Muscle of leg (tissue), 11 donors: ENCODE data around the gene RIN1. TPM values are rescaled to one million over a fixed set of nuclear protein-coding genes. Genes with fewer than 3 reads are reported as not detected.
A peak's percentile ranks its signal among the peaks of the same experiment; 100 is the strongest.
"Not testable (repeated sequence)": the region's sequence is repeated elsewhere in the genome, so short reads cannot be mapped to it uniquely, and the experiment has no call there.

Source experiments
- DNase-seq: peaks from one replicate; pipeline ENCODE4 v3.0.0; 2013
- H3K27ac ChIP-seq: one replicate; pipeline ENCODE4 v1.5.1; 2013; ENCODE audit warnings: mild to moderate bottlenecking, low read length, control low read depth
- H3K27me3 ChIP-seq: one replicate; pipeline ENCODE4 v1.6.1; 2013; ENCODE audit warnings: low read length; ENCODE audit not compliant: control insufficient read depth, insufficient read depth
- H3K36me3 ChIP-seq: one replicate; pipeline ENCODE4 v1.6.1; 2013; ENCODE audit warnings: low read length; ENCODE audit not compliant: control insufficient read depth, insufficient read depth
- H3K4me1 ChIP-seq: one replicate; pipeline ENCODE4 v1.6.1; 2013; ENCODE audit warnings: low read length; ENCODE audit not compliant: control insufficient read depth, insufficient read depth
- H3K4me3 ChIP-seq: one replicate; pipeline ENCODE4 v1.5.1; 2013; ENCODE audit warnings: low read length, control low read depth
- H3K9me3 ChIP-seq: replicated peaks from 2 replicates; pipeline ENCODE4 v1.6.1; 2013; ENCODE audit warnings: low read depth, low read length; ENCODE audit not compliant: control insufficient read depth
- WGBS: methylation state at CpG from one replicate; pipeline ENCODE4 v1.1.5; 2013; ENCODE audit warnings: missing lambda C conversion rate; ENCODE audit not compliant: insufficient coverage; 5-methylcytosine and 5-hydroxymethylcytosine counted together
- polyA plus RNA-seq, 8 donors: library from polyadenylated mRNA; unstranded; fragments of 120-200 nt; gene quantifications; one replicate each; pipeline versions ENCODE4 v1.2.1 to v1.2.3, GENCODE V29; 2013; ENCODE audit warnings: inconsistent platforms in 1 of 8, low replicate concordance in 1 of 8; ENCODE audit not compliant: insufficient read length in 8 of 8, insufficient read depth in 1 of 8
- total RNA-seq: library from RNA; stranded (reverse); fragments of 120-200 nt; gene quantifications from one replicate; pipeline ENCODE4 v1.2.4, GENCODE V29; 2013

The RIN1 gene
- total and polyA plus RNA-seq, 9 donors, result 5.3 to 9.6 (median 7.6) TPM

- no peak for DNase-seq
Observed at GRCh38 chr11:66360406-66361073, 24.3 kb upstream of the RIN1 start.

DNA sequence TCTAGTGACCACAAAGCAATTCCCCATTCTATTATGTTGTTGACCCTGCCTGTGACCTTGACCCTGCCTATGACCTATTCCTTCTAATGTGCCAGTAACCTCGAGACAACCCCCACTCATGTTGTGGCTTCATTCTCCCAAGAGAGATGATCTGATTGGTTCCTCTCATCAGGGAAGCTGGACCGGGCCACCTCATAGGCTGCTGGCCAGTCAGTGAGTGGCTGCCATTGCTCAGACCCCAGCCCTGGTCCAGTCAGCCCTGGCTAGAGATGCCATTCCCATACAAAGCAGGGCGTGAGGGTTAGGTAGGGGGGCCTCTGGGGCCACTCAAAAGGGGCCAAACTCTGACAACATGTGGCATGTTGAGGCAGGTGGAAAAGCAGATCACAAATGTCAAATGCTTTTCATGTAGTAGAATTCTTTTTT lies 23.4 kb upstream of the RIN1 start:
- 30% methylated on average over 2 of the region's 3 CpGs for WGBS
- DNase-seq, result no peak

More at GRCh38 chr11:66360406-66361073, 24.3 kb upstream of the RIN1 start:
- Histone ChIP-seq H3K27ac (no peak overlapping the region), H3K27me3 (no peaks in the 10 kb centered on the region), H3K9me3 (no peaks in the 10 kb centered on the region), H3K36me3 (peaks cover 19% of the 10 kb centered on the region), H3K4me1 (no peaks in the 10 kb centered on the region), H3K4me3 (no peak overlapping the region)
- 88% methylated on average over 5 of the region's 15 CpGs for WGBS

GRCh38 chr11:66350560-66351235 lies 14.5 kb upstream of the RIN1 start:
- not testable (repeated sequence) for H3K27ac ChIP-seq, H3K4me3 ChIP-seq, H3K9me3 ChIP-seq, H3K27me3 ChIP-seq, DNase-seq, H3K36me3 ChIP-seq
- H3K4me1 ChIP-seq, result peaks cover 20% of the 10 kb centered on the region
- WGBS, result 74% methylated on average over 3 of the region's 8 CpGs

More for the DNA sequence above, 23.4 kb upstream of the RIN1 start:
- Histone ChIP-seq H3K4me1 (no peaks in the 10 kb centered on the region), H3K9me3 (no peaks in the 10 kb centered on the region), H3K27ac (no peak overlapping the region), H3K36me3 (peaks cover 15% of the 10 kb centered on the region), H3K27me3 (no peaks in the 10 kb centered on the region), H3K4me3 (no peak overlapping the region)

- WGBS, result no CpG with 5 or more reads among the region's 2 CpGs
Observed at GRCh38 chr11:66349084-66349386, 12.8 kb upstream of the RIN1 start.

DNA sequence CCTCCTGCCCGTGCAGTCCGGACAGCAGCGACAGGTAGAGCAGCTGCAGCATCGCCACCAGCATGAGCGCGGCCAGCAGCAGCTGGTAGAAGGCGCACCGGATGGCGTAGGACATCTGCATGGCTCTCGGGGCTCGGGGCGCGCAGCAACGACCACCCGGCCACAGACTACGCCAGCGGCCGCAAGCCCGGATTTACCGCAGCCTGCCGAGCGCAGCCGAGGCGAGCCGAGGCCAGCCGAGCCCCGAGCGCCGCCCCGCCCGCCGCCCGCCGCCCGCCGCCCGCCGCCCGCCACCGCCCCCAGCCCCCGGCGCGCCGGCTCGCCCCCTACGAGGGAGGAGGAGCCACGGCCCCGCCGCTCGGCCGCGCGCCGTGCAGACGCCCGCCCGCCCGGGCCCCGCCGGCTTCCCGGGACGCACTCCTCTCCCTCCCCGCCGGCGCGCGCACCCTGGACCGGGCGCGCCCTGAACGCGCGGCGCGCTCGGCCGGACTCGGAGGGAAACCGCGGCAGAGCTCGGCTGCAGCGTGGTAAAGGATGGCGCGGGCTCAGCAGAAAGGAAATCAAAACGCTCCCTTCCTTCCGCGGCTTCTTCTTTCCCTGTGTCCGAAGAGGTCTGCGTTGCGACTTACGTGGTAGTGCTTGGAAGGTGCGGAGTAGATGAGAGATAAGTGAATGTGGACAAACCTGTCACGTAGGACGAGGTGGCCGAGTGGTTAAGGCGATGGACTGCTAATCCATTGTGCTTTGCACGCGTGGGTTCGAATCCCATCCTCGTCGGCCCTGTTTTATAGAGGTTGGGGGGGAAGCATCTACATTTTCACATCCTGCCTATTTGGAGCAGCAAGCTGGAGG lies 11.4 kb upstream of the RIN1 start, which contains the start of gene B4GAT1:
Gene B4GAT1 (minus strand): TSS at position 205 of the 852 bp plus-strand sequence. CDS start 84 bp downstream, at position 121.
- no peaks in the 10 kb centered on the region for H3K9me3 ChIP-seq
- H3K4me1 ChIP-seq, result peaks cover 34% of the 10 kb centered on the region
- peak; percentile 97 for DNase-seq
- WGBS, result under 1% methylated on average over 83 of the region's 101 CpGs
- no peaks in the 10 kb centered on the region for H3K27me3 ChIP-seq
- peak within 1 kb of the TSS; percentile 91 for H3K4me3 ChIP-seq
- peak within 1 kb of the TSS; percentile 93 for H3K27ac ChIP-seq
- H3K36me3 ChIP-seq, result peaks cover 9% of the 10 kb centered on the region

More at GRCh38 chr11:66349084-66349386, 12.8 kb upstream of the RIN1 start:
- no peaks in the 10 kb centered on the region for H3K9me3 ChIP-seq
- no peaks in the 10 kb centered on the region for H3K36me3 ChIP-seq
- DNase-seq, result peak; percentile 28
- no peak overlapping the region for H3K27ac ChIP-seq
- H3K4me1 ChIP-seq, result peaks cover 31% of the 10 kb centered on the region
- no peaks in the 10 kb centered on the region for H3K27me3 ChIP-seq
- no peak overlapping the region for H3K4me3 ChIP-seq

GRCh38 chr11:66346476-66347424 lies 10.5 kb upstream of the RIN1 start:
- no peaks in the 10 kb centered on the region for H3K27me3 ChIP-seq
- no peaks in the 10 kb centered on the region for H3K9me3 ChIP-seq
- 29% methylated on average over 67 of the region's 68 CpGs for WGBS
- peak overlapping the region; percentile 91 for H3K27ac ChIP-seq
- peak overlapping the region; percentile 91 for H3K4me3 ChIP-seq
- peaks cover 18% of the 10 kb centered on the region for H3K36me3 ChIP-seq
- DNase-seq, result peak; percentile 21
- H3K4me1 ChIP-seq, result peaks cover 34% of the 10 kb centered on the region

- peaks cover 34% of the 10 kb centered on the region for H3K4me1 ChIP-seq
- H3K27ac ChIP-seq, result peak overlapping the region; percentile 88
- peaks cover 32% of the 10 kb centered on the region for H3K36me3 ChIP-seq
- 8% methylated on average over 6 of the region's 7 CpGs for WGBS
- no peaks in the 10 kb centered on the region for H3K9me3 ChIP-seq
- no peak for DNase-seq
- H3K4me3 ChIP-seq, result peak overlapping the region; percentile 89
- no peaks in the 10 kb centered on the region for H3K27me3 ChIP-seq
Observed at GRCh38 chr11:66345316-66345649, 9.0 kb upstream of the RIN1 start.

GRCh38 chr11:66344550-66345315 lies 8.5 kb upstream of the RIN1 start, which contains the start of gene BRMS1:
BRMS1 (minus strand) TSS chr11:66345104; CDS start chr11:66342234, 2,870 bp downstream.
- Histone ChIP-seq H3K36me3 (peaks cover 38% of the 10 kb centered on the region), H3K9me3 (no peaks in the 10 kb centered on the region), H3K27me3 (no peaks in the 10 kb centered on the region), H3K4me1 (peaks cover 34% of the 10 kb centered on the region), H3K27ac (peak within 1 kb of the TSS; percentile 88), H3K4me3 (peak within 1 kb of the TSS; percentile 89)
- under 1% methylated on average over 57 of the region's 59 CpGs for WGBS
- DNase-seq, result peak; percentile 99

DNA sequence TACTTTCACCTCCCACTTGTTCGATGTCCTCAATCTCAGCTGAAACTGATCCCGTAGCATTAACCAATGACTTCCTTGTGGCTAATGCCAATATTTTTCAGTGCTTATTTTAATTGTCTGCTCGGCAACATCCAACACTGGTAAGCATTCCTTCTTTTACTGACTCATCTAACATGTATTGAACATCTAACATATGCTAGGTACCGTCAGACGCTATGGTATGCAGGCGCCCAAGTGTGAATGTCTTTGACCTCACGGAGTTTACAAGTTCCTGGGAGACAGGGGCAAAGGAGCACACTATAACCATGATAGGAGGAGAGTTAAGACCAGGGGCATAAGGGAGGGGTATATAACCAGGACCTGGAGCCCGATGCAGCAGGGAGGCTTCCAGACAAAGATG lies 6.9 kb upstream of the RIN1 start:
- Histone ChIP-seq H3K4me3 (no peak overlapping the region), H3K9me3 (no peaks in the 10 kb centered on the region), H3K27ac (no peak overlapping the region), H3K36me3 (peaks cover 53% of the 10 kb centered on the region), H3K27me3 (no peaks in the 10 kb centered on the region), H3K4me1 (peaks cover 31% of the 10 kb centered on the region)
- no peak for DNase-seq
- WGBS, result 88% methylated on average over 8 of the region's 8 CpGs
